ENCODE measurements around the gene TNFRSF4.

The TNFRSF4 gene

GRCh38 chr1:1166642-1167397, 47.1 kb downstream of the TNFRSF4 start:
- FAIRE-seq: no peak

GRCh38 chr1:1165900-1166421, 48.0 kb downstream of the TNFRSF4 start:
- no peak for FAIRE-seq

- FAIRE-seq: no peak
Observed at GRCh38 chr1:1165485-1165884, 48.5 kb downstream of the TNFRSF4 start.

GRCh38 chr1:1164701-1165451, 49.1 kb downstream of the TNFRSF4 start:
- FAIRE-seq: no peak

DNA sequence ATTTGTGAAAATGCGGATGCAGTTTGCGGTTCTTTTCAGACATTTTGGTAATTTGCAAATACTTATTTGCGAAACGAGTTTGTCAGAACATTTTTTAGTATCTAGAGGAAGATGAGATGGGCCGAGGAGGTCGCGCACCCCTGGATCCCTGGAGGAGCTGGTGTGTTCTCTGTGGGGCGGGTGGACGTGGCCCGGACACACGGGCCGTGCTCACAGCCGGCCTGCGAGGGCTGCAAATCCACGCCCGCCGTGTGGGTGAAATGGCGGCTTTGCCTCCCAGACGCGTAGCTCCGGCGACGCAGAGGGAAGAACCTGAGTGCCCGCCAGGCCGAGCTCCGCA, 49.6 kb downstream of the TNFRSF4 start:
- FAIRE-seq: no peak

DNA sequence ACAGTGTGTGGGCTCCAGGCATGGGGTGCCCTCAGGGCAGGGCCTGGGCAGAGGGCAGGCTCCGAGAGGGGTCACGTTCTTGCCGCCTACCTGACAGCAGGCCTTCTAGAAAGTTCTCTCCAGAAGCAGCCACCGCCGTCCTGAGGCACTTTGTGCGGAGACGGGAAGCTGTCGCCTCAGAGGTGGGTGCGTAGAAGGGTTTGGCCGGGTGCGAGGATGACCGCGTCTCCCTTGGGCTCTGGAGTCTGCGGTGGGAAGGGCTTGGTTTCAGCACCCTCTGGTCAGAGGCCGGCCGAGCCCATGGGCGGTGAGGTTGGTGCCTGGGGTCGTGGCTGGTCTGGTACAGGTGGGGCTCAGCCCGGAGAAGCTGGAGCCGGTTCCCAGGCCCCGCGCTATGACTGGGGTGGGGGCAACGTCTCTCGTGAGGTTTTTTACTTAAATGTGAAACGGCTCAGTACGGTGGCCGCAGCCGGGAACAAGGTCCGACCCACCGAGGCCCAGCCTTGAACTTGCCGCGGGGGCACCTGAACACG, 50.3 kb downstream of the TNFRSF4 start:
- FAIRE-seq: no peak

- FAIRE-seq: no peak
Observed at GRCh38 chr1:1162597-1163537, 51.1 kb downstream of the TNFRSF4 start.

DNA sequence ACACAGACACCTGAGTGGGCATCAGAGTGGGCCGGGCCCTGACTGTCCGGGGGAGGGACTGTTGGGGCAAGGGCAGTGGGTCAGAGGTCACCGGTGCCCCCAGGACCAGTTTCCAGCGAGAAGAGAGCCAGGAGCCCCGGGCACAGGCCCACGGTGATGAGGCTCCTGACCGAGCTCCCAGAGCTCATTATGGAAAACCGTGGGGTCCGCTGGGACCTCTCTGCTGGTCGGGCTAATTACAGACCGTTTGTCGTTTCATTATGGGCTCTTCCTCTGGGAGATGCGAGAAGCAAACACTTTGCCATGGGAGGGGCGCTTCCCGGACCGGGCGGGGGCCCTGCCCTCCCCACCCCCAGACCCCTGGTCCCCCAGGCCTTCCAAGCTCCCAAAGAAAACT, 52.3 kb downstream of the TNFRSF4 start:
- FAIRE-seq: no peak

All from A204.1 (cell line).